Measurements from ENCODE around the gene DHRSX. TPM values are rescaled to one million over a fixed set of nuclear protein-coding genes. Genes with fewer than 3 reads are reported as not detected.
A peak's percentile ranks its signal among the peaks of the same experiment; 100 is the strongest.
"Not testable (repeated sequence)": the region's sequence is repeated elsewhere in the genome, so short reads cannot be mapped to it uniquely, and the experiment has no call there.

Gene DHRSX
- total RNA-seq, 1 donor from 2014 or later, result 9.9 TPM

DNA sequence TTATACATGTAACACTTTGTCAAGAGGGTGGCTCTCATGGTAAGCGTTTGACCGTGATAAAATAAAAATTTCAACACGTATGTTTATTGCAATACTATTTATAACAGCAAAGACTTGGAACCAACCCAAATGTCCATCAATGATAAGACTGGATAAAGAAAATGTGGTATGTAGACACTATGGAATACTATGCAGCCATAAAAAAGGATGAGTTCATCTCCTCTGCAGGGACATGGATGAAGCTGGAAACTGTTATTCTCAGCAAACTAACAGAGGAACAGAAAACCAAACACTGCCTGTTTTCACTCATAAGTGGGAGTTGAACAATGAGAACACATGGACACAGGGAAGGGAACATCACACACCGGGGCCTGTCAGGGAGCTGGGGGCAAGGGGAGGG, 150.1 kb downstream of the DHRSX start:
- H3K27me3 ChIP-seq (ENCODE audit: control insufficient read depth in 3 of 3, insufficient read depth in 3 of 3, low read length in 3 of 3); H3K9me3 ChIP-seq (ENCODE audit: control insufficient read depth in 3 of 3, low read length in 3 of 3); H3K36me3 ChIP-seq (ENCODE audit: control insufficient read depth in 3 of 3, insufficient read depth in 3 of 3, low read length in 3 of 3); H3K4me3 ChIP-seq (ENCODE audit: low read length in 3 of 3); H3K27ac ChIP-seq (ENCODE audit: low read depth, low read length); H3K9ac ChIP-seq (ENCODE audit: low read depth in 1 of 3, low read length in 3 of 3): not testable (repeated sequence)
- peaks cover 0 to 13% (median 0%) of the 10 kb centered on the region in 3 donors for H3K4me1 ChIP-seq (ENCODE audit: control insufficient read depth in 3 of 3, insufficient read depth in 3 of 3, low read length in 3 of 3)

DNA sequence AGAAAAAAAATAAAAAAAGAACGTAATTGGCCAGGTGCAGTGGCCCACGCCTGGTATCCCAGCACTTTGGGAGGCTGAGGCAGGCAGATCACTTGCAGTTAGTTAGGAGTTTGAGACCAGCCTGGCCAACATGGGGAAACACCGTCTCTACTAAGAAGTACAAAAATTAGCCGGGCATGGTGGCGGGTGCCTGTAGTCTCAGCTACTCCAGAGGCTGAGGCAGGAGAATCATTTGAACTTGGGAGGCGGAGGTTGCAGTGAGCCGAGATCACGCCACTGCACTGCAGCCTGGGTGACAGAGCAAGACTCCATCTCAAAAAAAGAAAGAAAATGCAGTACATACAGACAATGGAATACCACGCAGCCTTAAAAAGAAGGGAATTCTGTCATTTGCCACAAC, 150.7 kb downstream of the DHRSX start:
- not testable (repeated sequence) for H3K27ac ChIP-seq (ENCODE audit: low read depth, low read length); H3K4me3 ChIP-seq (ENCODE audit: low read length in 3 of 3); H3K27me3 ChIP-seq (ENCODE audit: control insufficient read depth in 3 of 3, insufficient read depth in 3 of 3, low read length in 3 of 3); H3K9ac ChIP-seq (ENCODE audit: low read depth in 1 of 3, low read length in 3 of 3); H3K9me3 ChIP-seq (ENCODE audit: control insufficient read depth in 3 of 3, low read length in 3 of 3); H3K36me3 ChIP-seq (ENCODE audit: control insufficient read depth in 3 of 3, insufficient read depth in 3 of 3, low read length in 3 of 3)
- H3K4me1 ChIP-seq (ENCODE audit: control insufficient read depth in 3 of 3, insufficient read depth in 3 of 3, low read length in 3 of 3), result peaks cover 0 to 13% (median 0%) of the 10 kb centered on the region in 3 donors

DNA sequence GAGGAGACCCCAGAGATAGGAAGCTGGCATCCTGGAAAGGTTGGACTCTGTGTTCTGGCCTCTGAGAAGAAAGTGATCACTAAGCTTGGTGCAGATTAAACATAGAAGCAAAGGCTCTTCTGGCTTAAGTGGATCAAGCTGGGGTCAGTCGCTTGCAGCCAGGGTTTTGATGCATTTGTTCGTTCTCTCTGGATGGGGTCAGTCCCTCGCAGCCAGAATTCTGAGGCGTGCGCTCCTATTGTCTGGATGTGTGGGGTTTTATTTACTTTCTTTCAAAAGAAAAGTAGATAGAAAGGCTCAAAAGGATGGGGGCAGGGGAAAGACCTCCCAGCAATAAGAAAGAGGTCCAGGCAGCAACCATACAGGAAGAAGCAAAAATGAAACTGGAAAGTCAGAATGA, 152.6 kb downstream of the DHRSX start:
- no peaks in the 10 kb centered on the region for H3K27me3 ChIP-seq (ENCODE audit: control insufficient read depth in 3 of 3, insufficient read depth in 3 of 3, low read length in 3 of 3)
- no peak overlapping the region for H3K4me3 ChIP-seq (ENCODE audit: low read length in 3 of 3)
- H3K27ac ChIP-seq (ENCODE audit: low read depth, low read length), result no peak overlapping the region
- peaks cover 0 to 13% (median 0%) of the 10 kb centered on the region in 3 donors for H3K4me1 ChIP-seq (ENCODE audit: control insufficient read depth in 3 of 3, insufficient read depth in 3 of 3, low read length in 3 of 3)
- peak overlapping the region in 1 of 3 donors; percentile 25 for H3K9ac ChIP-seq (ENCODE audit: low read depth in 1 of 3, low read length in 3 of 3)
- H3K36me3 ChIP-seq (ENCODE audit: control insufficient read depth in 3 of 3, insufficient read depth in 3 of 3, low read length in 3 of 3), result no peaks in the 10 kb centered on the region
- no peaks in the 10 kb centered on the region for H3K9me3 ChIP-seq (ENCODE audit: control insufficient read depth in 3 of 3, low read length in 3 of 3)

DNA sequence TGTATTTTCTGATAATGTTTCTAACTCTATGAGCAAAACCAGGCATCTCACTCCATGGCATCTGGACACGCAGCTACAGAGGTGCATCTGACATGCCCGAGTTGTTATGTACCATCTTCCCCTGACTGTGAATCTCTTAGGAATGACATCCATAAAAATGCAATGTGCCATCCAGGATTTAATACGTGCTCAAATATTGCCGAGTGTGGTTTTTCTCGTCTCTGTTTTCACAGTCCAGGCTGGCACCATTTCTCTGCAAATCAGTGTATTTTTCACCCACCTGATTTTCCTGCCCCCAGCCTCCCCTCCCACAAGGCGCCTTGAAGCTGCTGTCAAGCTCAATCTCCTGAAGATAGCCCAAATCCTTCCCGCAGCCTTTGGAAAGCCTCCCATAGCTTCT, 154.6 kb downstream of the DHRSX start:
- Histone ChIP-seq H3K27me3 (ENCODE audit: control insufficient read depth in 3 of 3, insufficient read depth in 3 of 3, low read length in 3 of 3) (no peaks in the 10 kb centered on the region), H3K9ac (ENCODE audit: low read depth in 1 of 3, low read length in 3 of 3) (no peak overlapping the region), H3K27ac (ENCODE audit: low read depth, low read length) (no peak overlapping the region), H3K9me3 (ENCODE audit: control insufficient read depth in 3 of 3, low read length in 3 of 3) (no peaks in the 10 kb centered on the region), H3K4me3 (ENCODE audit: low read length in 3 of 3) (no peak overlapping the region), H3K36me3 (ENCODE audit: control insufficient read depth in 3 of 3, insufficient read depth in 3 of 3, low read length in 3 of 3) (no peaks in the 10 kb centered on the region), H3K4me1 (ENCODE audit: control insufficient read depth in 3 of 3, insufficient read depth in 3 of 3, low read length in 3 of 3) (peaks cover 3 to 13% (median 5%) of the 10 kb centered on the region in 3 donors)

DNA sequence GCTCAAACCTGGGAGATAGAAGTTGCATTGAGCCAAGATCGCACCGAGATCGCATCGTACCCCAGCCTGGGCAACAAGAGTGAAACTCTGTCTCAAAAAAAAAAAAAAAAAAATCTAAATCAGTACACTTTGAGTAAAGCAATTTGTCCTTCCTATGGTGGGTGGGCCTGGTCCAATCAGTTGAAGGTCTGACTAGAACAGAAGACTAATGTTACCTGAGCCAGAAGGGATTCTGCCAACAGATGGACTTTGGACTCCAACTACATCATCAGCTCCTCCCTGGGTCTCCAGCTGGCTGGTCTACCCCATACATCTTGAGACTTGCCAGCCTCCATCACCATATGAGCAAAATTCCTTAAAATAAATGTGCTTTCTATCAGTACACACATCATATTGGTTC, 155.2 kb downstream of the DHRSX start:
- H3K36me3 ChIP-seq (ENCODE audit: control insufficient read depth in 3 of 3, insufficient read depth in 3 of 3, low read length in 3 of 3), result no peaks in the 10 kb centered on the region
- peaks cover 3 to 13% (median 5%) of the 10 kb centered on the region in 3 donors for H3K4me1 ChIP-seq (ENCODE audit: control insufficient read depth in 3 of 3, insufficient read depth in 3 of 3, low read length in 3 of 3)
- no peaks in the 10 kb centered on the region for H3K9me3 ChIP-seq (ENCODE audit: control insufficient read depth in 3 of 3, low read length in 3 of 3)
- no peak overlapping the region for H3K4me3 ChIP-seq (ENCODE audit: low read length in 3 of 3)
- no peak overlapping the region for H3K9ac ChIP-seq (ENCODE audit: low read depth in 1 of 3, low read length in 3 of 3)
- no peak overlapping the region for H3K27ac ChIP-seq (ENCODE audit: low read depth, low read length)
- no peaks in the 10 kb centered on the region for H3K27me3 ChIP-seq (ENCODE audit: control insufficient read depth in 3 of 3, insufficient read depth in 3 of 3, low read length in 3 of 3)

DNA sequence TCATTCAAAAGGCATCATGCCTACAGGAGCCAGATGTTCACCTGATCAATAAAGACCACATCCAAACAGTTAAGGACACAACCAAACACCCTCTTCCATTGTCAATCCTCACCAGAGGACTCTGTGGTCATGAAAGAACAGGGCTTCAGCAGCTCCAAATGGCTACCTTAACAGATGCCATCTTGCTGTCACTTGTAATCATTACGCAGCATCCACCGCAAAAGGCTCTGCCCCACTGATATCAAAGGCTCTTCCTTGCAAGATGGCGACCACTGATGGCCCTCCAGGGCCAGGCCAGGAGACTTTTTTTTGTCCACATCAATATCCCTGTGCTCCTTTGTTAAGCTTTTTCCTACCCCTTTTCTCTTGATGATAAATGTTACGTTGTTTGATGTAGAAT, 157.4 kb downstream of the DHRSX start:
- peaks cover 3 to 13% (median 5%) of the 10 kb centered on the region in 3 donors for H3K4me1 ChIP-seq (ENCODE audit: control insufficient read depth in 3 of 3, insufficient read depth in 3 of 3, low read length in 3 of 3)
- H3K9me3 ChIP-seq (ENCODE audit: control insufficient read depth in 3 of 3, low read length in 3 of 3), result no peaks in the 10 kb centered on the region
- H3K4me3 ChIP-seq (ENCODE audit: low read length in 3 of 3), result no peak overlapping the region
- no peak overlapping the region for H3K27ac ChIP-seq (ENCODE audit: low read depth, low read length)
- no peaks in the 10 kb centered on the region for H3K36me3 ChIP-seq (ENCODE audit: control insufficient read depth in 3 of 3, insufficient read depth in 3 of 3, low read length in 3 of 3)
- H3K9ac ChIP-seq (ENCODE audit: low read depth in 1 of 3, low read length in 3 of 3), result no peak overlapping the region
- H3K27me3 ChIP-seq (ENCODE audit: control insufficient read depth in 3 of 3, insufficient read depth in 3 of 3, low read length in 3 of 3), result no peaks in the 10 kb centered on the region

DNA sequence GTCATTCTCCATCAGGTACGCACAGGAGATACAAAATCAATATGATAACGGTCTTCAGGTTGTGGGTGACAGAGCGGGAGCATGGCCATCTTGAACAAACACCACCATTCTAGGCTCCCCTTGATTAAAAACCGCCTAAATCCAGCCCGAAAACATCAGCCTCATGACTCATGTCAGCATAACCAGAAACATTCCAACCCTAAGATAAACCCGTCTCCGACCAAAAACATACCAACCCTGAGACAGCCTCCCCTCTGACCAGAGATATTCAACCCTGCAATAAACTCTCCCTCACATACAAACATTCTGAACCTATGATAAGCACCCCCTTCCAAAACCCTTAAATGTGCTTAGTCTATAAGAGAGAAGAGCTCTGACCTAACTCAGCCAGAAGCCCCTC, 157.9 kb downstream of the DHRSX start:
- Histone ChIP-seq H3K4me1 (ENCODE audit: control insufficient read depth in 3 of 3, insufficient read depth in 3 of 3, low read length in 3 of 3) (peaks cover 3 to 13% (median 5%) of the 10 kb centered on the region in 3 donors), H3K9ac (ENCODE audit: low read depth in 1 of 3, low read length in 3 of 3) (peak overlapping the region in 1 of 3 donors; percentile 69), H3K4me3 (ENCODE audit: low read length in 3 of 3) (peak overlapping the region in 1 of 3 donors; percentile 24), H3K27me3 (ENCODE audit: control insufficient read depth in 3 of 3, insufficient read depth in 3 of 3, low read length in 3 of 3) (no peaks in the 10 kb centered on the region), H3K36me3 (ENCODE audit: control insufficient read depth in 3 of 3, insufficient read depth in 3 of 3, low read length in 3 of 3) (no peaks in the 10 kb centered on the region), H3K9me3 (ENCODE audit: control insufficient read depth in 3 of 3, low read length in 3 of 3) (no peaks in the 10 kb centered on the region), H3K27ac (ENCODE audit: low read depth, low read length) (peak overlapping the region; percentile 73)

DNA sequence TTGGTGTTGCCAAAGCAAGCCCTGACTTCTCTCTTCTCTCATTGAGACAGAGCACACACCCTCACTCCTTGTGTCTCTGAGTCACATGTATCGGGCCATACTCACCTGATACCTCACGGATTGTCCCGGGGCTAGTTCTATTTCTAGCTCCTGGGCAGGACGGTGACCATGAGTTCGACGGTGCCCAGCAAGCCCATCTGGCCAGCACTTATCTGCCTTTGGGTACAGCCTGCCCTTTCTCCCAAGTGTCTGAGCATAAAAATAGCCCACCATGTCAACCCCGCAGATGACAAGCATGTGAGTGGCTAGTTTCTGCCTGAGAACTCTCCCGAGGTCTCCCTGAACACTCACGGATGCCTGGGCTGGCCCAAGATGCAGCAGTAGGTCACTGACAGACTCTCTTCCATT, 158.5 kb downstream of the DHRSX start:
- Histone ChIP-seq H3K9ac (ENCODE audit: low read depth in 1 of 3, low read length in 3 of 3) (peak overlapping the region in 1 of 3 donors; percentile 69), H3K9me3 (ENCODE audit: control insufficient read depth in 3 of 3, low read length in 3 of 3) (no peaks in the 10 kb centered on the region), H3K27ac (ENCODE audit: low read depth, low read length) (peak overlapping the region; percentile 73)

DNA sequence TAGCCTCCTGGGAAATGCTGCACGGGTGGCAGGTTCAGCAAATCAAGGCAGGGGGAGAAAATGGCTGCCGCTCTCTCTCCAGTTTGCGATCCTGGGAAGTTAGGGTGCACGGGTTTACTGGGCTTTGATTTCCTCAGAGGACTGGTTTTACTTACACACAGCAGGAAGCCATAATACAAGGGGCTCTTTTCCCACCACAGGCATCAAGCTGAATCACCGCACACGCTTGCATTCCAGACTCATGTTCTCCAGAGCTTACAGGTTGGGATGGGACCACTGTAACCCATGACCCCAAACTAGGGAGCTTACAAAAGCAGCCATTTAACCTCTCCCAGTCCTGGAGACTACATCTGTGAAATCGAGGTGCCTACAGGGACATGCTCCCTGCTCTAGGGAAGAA, 159.8 kb downstream of the DHRSX start:
- Histone ChIP-seq H3K27ac (ENCODE audit: low read depth, low read length) (no peak overlapping the region), H3K9ac (ENCODE audit: low read depth in 1 of 3, low read length in 3 of 3) (no peak overlapping the region), H3K9me3 (ENCODE audit: control insufficient read depth in 3 of 3, low read length in 3 of 3) (no peaks in the 10 kb centered on the region), H3K36me3 (ENCODE audit: control insufficient read depth in 3 of 3, insufficient read depth in 3 of 3, low read length in 3 of 3) (no peaks in the 10 kb centered on the region), H3K4me3 (ENCODE audit: low read length in 3 of 3) (no peak overlapping the region), H3K27me3 (ENCODE audit: control insufficient read depth in 3 of 3, insufficient read depth in 3 of 3, low read length in 3 of 3) (no peaks in the 10 kb centered on the region), H3K4me1 (ENCODE audit: control insufficient read depth in 3 of 3, insufficient read depth in 3 of 3, low read length in 3 of 3) (peaks cover 3 to 13% (median 5%) of the 10 kb centered on the region in 3 donors)

More for the DNA sequence above, 158.5 kb downstream of the DHRSX start:
- Histone ChIP-seq H3K4me3 (ENCODE audit: low read length in 3 of 3) (peak overlapping the region in 2 of 3 donors; percentile 21 to 41), H3K4me1 (ENCODE audit: control insufficient read depth in 3 of 3, insufficient read depth in 3 of 3, low read length in 3 of 3) (peaks cover 3 to 13% (median 5%) of the 10 kb centered on the region in 3 donors), H3K36me3 (ENCODE audit: control insufficient read depth in 3 of 3, insufficient read depth in 3 of 3, low read length in 3 of 3) (no peaks in the 10 kb centered on the region), H3K27me3 (ENCODE audit: control insufficient read depth in 3 of 3, insufficient read depth in 3 of 3, low read length in 3 of 3) (no peaks in the 10 kb centered on the region)

DNA sequence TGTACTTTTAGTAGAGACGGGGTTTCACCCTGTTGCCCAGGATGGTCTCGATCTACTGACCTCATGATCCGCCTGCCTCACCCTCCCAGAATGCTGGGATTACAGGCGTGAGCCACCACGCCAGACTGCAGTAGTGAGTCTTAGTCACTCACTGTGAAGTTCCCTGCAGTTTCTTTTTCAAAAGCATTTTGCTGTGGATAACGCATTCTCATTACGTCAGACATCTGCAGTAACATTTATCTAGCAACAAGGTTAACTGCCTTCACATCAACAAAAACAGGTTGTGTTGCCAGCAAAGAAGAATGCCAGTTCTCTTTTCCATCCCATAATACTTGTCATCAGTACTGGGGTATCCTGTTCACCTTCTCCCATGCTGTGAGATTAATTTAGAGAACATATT, 164.6 kb downstream of the DHRSX start:
- no peaks in the 10 kb centered on the region for H3K9me3 ChIP-seq (ENCODE audit: control insufficient read depth in 3 of 3, low read length in 3 of 3)
- H3K27me3 ChIP-seq (ENCODE audit: control insufficient read depth in 3 of 3, insufficient read depth in 3 of 3, low read length in 3 of 3), result no peaks in the 10 kb centered on the region
- H3K36me3 ChIP-seq (ENCODE audit: control insufficient read depth in 3 of 3, insufficient read depth in 3 of 3, low read length in 3 of 3), result no peaks in the 10 kb centered on the region
- H3K4me3 ChIP-seq (ENCODE audit: low read length in 3 of 3), result no peak overlapping the region
- no peak overlapping the region for H3K27ac ChIP-seq (ENCODE audit: low read depth, low read length)
- no peak overlapping the region for H3K9ac ChIP-seq (ENCODE audit: low read depth in 1 of 3, low read length in 3 of 3)
- H3K4me1 ChIP-seq (ENCODE audit: control insufficient read depth in 3 of 3, insufficient read depth in 3 of 3, low read length in 3 of 3), result peaks cover 0 to 3% (median 0%) of the 10 kb centered on the region in 3 donors

Measured in skeletal muscle tissue (tissue), 4 donors.